Left ventricle myocardium inferior (tissue), 1 donor: ENCODE data around the gene RNF138. TPM values are rescaled to one million over a fixed set of nuclear protein-coding genes. Genes with fewer than 3 reads are reported as not detected.
"Not testable (repeated sequence)": the region's sequence is repeated elsewhere in the genome, so short reads cannot be mapped to it uniquely, and the experiment has no call there.

Experiments used
- DNase-seq: peaks from one replicate; pipeline ENCODE4 v3.0.0-alpha.2; 2020
- H3K27ac ChIP-seq: fragments of 200-600 bp; replicated peaks from 2 replicates; pipeline ENCODE4 v1.8.0; 2021
- H3K27me3 ChIP-seq: fragments of 200-600 bp; 2 replicates; pipeline ENCODE4 v1.8.0; 2021; ENCODE audit warnings: low read depth
- H3K36me3 ChIP-seq: fragments of 200-600 bp; 2 replicates; pipeline ENCODE4 v1.8.0; 2021
- H3K4me1 ChIP-seq: fragments of 200-600 bp; 2 replicates; pipeline ENCODE4 v1.8.0; 2021
- H3K4me3 ChIP-seq: fragments of 200-600 bp; 2 replicates; pipeline ENCODE4 v1.8.0; 2021; ENCODE audit warnings: mild to moderate bottlenecking, moderate library complexity
- H3K9me3 ChIP-seq: fragments of 200-600 bp; replicated peaks from 2 replicates; pipeline ENCODE4 v1.8.0; 2021
- intact Hi-C: fragments of 100-400 bp; cut with micrococcal nuclease; formaldehyde crosslinking; loops from one replicate; pipeline ENCODE4 v1.11.0; 2022
- total RNA-seq: library from RNA; stranded (reverse); fragmentation: NEBNext Ultra II Directional; extraction: Animal tissue kit (Norgen Biotek cat#: 25700); gene quantifications from one replicate; pipeline ENCODE4 v1.2.1, GENCODE V29; 2021
- TF ChIP-seq, protein P1 (sequence below): fragments of 200-600 bp; IDR thresholded peaks from 2 replicates; pipeline ENCODE4 v1.8.0; 2021; ENCODE audit warnings: antibody characterized with exemption, mild to moderate bottlenecking, borderline replicate concordance
- donor health status: DM: no; HTN: yes; CAD: no; lungs with severe emphysema.

Gene RNF138
- total RNA-seq, 1 donor from 2014 or later = 7.1 TPM

DNA sequence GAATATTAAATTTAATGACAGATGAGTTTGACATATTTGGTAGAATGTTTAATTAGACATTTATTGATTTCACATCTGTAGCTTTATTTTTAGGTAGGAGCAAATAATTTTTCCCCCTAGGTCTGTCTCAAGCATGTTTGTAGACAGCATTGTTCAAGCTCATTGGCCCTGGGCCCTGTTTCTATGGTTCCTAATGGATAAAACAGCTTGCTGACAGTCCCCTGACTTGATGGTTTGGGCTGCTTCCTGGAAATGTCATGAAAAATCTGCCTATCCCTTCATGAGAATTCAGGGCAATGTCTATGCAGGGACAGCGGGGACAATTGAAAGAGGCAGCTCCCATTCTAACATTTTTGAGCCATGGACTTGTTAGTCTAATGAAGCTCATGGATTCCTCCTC lies 83.6 kb downstream of the RNF138 start:
- intact Hi-C loops = no loop called here
- TF ChIP-seq, protein P1, sequence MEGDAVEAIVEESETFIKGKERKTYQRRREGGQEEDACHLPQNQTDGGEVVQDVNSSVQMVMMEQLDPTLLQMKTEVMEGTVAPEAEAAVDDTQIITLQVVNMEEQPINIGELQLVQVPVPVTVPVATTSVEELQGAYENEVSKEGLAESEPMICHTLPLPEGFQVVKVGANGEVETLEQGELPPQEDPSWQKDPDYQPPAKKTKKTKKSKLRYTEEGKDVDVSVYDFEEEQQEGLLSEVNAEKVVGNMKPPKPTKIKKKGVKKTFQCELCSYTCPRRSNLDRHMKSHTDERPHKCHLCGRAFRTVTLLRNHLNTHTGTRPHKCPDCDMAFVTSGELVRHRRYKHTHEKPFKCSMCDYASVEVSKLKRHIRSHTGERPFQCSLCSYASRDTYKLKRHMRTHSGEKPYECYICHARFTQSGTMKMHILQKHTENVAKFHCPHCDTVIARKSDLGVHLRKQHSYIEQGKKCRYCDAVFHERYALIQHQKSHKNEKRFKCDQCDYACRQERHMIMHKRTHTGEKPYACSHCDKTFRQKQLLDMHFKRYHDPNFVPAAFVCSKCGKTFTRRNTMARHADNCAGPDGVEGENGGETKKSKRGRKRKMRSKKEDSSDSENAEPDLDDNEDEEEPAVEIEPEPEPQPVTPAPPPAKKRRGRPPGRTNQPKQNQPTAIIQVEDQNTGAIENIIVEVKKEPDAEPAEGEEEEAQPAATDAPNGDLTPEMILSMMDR = no peak
- peak overlapping the region; percentile 35 for H3K27ac ChIP-seq
- H3K4me3 ChIP-seq = no peak overlapping the region
- no peaks in the 10 kb centered on the region for H3K9me3 ChIP-seq
- H3K4me1 ChIP-seq = peaks cover 17% of the 10 kb centered on the region
- H3K36me3 ChIP-seq = no peaks in the 10 kb centered on the region
- H3K27me3 ChIP-seq = no peaks in the 10 kb centered on the region
- peak; percentile 22 for DNase-seq

DNA sequence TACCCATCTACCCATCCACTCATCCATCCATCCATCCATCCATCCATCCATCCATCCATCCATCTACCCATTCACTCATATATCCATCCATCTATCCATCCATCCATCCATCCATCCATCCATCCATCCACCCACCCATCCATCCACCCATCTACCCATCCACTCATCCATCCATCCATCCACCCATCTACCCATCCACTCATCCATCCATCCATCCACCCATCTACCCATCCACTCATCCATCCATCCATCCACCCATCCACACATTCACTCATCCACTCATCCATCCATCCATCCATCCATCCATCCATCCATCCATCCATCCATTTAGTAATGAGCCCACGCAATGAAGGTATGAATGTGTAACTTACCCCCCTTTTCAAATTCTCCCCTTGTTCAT lies 85.1 kb downstream of the RNF138 start:
- H3K4me3 ChIP-seq, H3K27me3 ChIP-seq, intact Hi-C loops, H3K9me3 ChIP-seq, H3K36me3 ChIP-seq, H3K27ac ChIP-seq, DNase-seq: not testable (repeated sequence)
- peaks cover 17% of the 10 kb centered on the region for H3K4me1 ChIP-seq

DNA sequence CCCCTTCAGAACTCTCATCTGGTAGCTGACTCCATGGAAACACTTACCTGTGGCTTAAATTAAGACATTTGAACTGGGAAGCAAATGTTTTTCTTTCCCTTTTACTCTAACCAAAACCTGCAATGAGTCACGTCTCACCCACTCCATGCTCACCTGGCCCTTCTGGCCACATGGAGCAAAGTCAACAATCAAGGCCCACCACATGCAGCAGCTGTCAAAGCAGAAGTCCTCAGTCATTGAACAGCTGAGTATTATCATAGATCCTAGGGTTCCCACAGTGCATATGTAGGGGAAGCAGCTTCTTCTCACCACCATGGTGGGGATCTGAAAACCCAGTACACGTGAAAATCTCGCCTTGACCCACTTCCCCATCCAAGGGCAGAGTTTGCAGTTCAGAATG lies 85.9 kb downstream of the RNF138 start:
- intact Hi-C loops = no loop called here
- TF ChIP-seq, protein P1 = no peak
- DNase-seq = no peak
- no peaks in the 10 kb centered on the region for H3K27me3 ChIP-seq
- peaks cover 17% of the 10 kb centered on the region for H3K4me1 ChIP-seq
- H3K9me3 ChIP-seq = no peaks in the 10 kb centered on the region
- no peak overlapping the region for H3K4me3 ChIP-seq
- no peak overlapping the region for H3K27ac ChIP-seq
- no peaks in the 10 kb centered on the region for H3K36me3 ChIP-seq

Other genes with a start within 250 kb of the RNF138 start
- gene TRAPPC8, start 148.7 kb upstream of the RNF138 start, total RNA-seq = 34.6 TPM
- gene RNF125, start 73.0 kb upstream of the RNF138 start, total RNA-seq = 3.5 TPM
- not detected for gene MEP1B, start 98.2 kb downstream of the RNF138 start, total RNA-seq